ENCODE results near the gene KIF23.

DNA sequence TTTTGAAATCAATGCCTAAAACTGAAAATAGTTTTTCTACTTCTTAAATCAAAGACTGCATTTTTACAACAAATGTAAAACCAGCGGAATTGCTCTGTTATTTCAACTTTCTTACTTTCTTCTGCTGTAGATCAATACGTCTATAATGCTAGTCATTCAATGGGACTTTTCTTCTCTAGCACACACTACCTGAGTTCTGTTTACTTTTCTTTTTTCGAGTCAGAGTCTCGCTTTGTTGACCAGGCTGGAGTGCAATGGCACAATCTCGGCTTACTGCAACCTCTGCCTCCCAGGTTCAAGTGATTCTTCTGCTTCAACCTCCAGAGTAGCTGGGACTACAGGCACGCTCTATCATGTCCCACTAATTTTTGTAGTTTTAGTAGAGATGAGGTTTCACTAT is 40.7 kb upstream of the KIF23 start:
- TF ChIP-seq POLR2AphosphoS5 (IDR thresholded peaks at IDR 0.05): no peak
- TF ChIP-seq CTCF (IDR thresholded peaks at IDR 0.05): no peak
- no peak for TF ChIP-seq POLR2A (IDR thresholded peaks at IDR 0.05)
- TF ChIP-seq EP300 (IDR thresholded peaks at IDR 0.05): no peak
